WTC11 (cell line): ENCODE data around the gene SHISA7.

Experiments
- CTCF ChIP-seq: fragments of 200-600 bp; IDR thresholded peaks from 2 replicates; pipeline ENCODE4 v1.8.0; 2022; ENCODE audit warnings: antibody characterized with exemption
- E2F1 ChIP-seq: sonication (generic); formaldehyde crosslinking; IDR thresholded peaks from 2 replicates; pipeline ENCODE4 v1.8.0; 2022; ENCODE audit warnings: mild to moderate bottlenecking, missing genetic modification reagents
- JUN ChIP-seq: sonication (generic); formaldehyde crosslinking; IDR thresholded peaks from 2 replicates; pipeline ENCODE4 v1.8.0; 2023; ENCODE audit warnings: mild to moderate bottlenecking, missing genetic modification reagents

GRCh38 chr19:55481794-55482155 lies 38.7 kb upstream of the SHISA7 start:
- no peak for TF ChIP-seq CTCF
- no peak for TF ChIP-seq JUN
- no peak for TF ChIP-seq E2F1 (CRISPR knock-in tag)
